ENCODE results near the gene MAST2. TPM values are rescaled to one million over a fixed set of nuclear protein-coding genes. Genes with fewer than 3 reads are reported as not detected.

Gene MAST2
- total and polyA plus RNA-seq, 4 donors: 28.3 to 75.0 (median 46.1) TPM

GRCh38 chr1:45804669-45804969 is 1.2 kb downstream of the MAST2 start:
- WGBS (ENCODE audit: insufficient coverage): 22% methylated on average over 1 of the region's 2 CpGs
- Histone ChIP-seq H3K27ac (ENCODE audit: low read depth, low read length) (no peak overlapping the region), H3K36me3 (ENCODE audit: control insufficient read depth, insufficient read depth, low read length) (peaks cover 3% of the 10 kb centered on the region), H3K27me3 (ENCODE audit: control insufficient read depth, insufficient read depth, low read length) (no peaks in the 10 kb centered on the region), H3K4me3 (ENCODE audit: low read depth, low read length) (peak overlapping the region; percentile 60), H3K4me1 (ENCODE audit: control insufficient read depth, insufficient read depth, low read length) (peaks cover 10% of the 10 kb centered on the region), H3K9me3 (ENCODE audit: control insufficient read depth, insufficient read depth, low read length) (no peaks in the 10 kb centered on the region)
- DNase-seq (ENCODE audit: low read depth in 4 of 6, low spot score in 6 of 6): peak in 1 of 6 donors; percentile 7

- H3K9me3 ChIP-seq (ENCODE audit: control insufficient read depth, insufficient read depth, low read length): no peaks in the 10 kb centered on the region
- no peak for DNase-seq (ENCODE audit: low read depth in 4 of 6, low spot score in 6 of 6)
- no peaks in the 10 kb centered on the region for H3K27me3 ChIP-seq (ENCODE audit: control insufficient read depth, insufficient read depth, low read length)
- H3K4me3 ChIP-seq (ENCODE audit: low read depth, low read length): no peak overlapping the region
- peaks cover 10% of the 10 kb centered on the region for H3K4me1 ChIP-seq (ENCODE audit: control insufficient read depth, insufficient read depth, low read length)
- H3K27ac ChIP-seq (ENCODE audit: low read depth, low read length): no peak overlapping the region
- H3K36me3 ChIP-seq (ENCODE audit: control insufficient read depth, insufficient read depth, low read length): peaks cover 3% of the 10 kb centered on the region
- 94% methylated on average over 3 of the region's 4 CpGs for WGBS (ENCODE audit: insufficient coverage)
Measured at GRCh38 chr1:45806129-45806528, 2.7 kb downstream of the MAST2 start.

GRCh38 chr1:45809761-45810160 is 6.3 kb downstream of the MAST2 start:
- no peaks in the 10 kb centered on the region for H3K27me3 ChIP-seq (ENCODE audit: control insufficient read depth, insufficient read depth, low read length)
- DNase-seq (ENCODE audit: low read depth in 4 of 6, low spot score in 6 of 6): no peak
- peaks cover 5% of the 10 kb centered on the region for H3K4me1 ChIP-seq (ENCODE audit: control insufficient read depth, insufficient read depth, low read length)
- H3K9me3 ChIP-seq (ENCODE audit: control insufficient read depth, insufficient read depth, low read length): no peaks in the 10 kb centered on the region
- H3K27ac ChIP-seq (ENCODE audit: low read depth, low read length): no peak overlapping the region
- no peak overlapping the region for H3K4me3 ChIP-seq (ENCODE audit: low read depth, low read length)
- peaks cover 12% of the 10 kb centered on the region for H3K36me3 ChIP-seq (ENCODE audit: control insufficient read depth, insufficient read depth, low read length)

GRCh38 chr1:45814776-45815175 is 11.4 kb downstream of the MAST2 start:
- H3K36me3 ChIP-seq (ENCODE audit: control insufficient read depth, insufficient read depth, low read length): peaks cover 11% of the 10 kb centered on the region
- H3K27me3 ChIP-seq (ENCODE audit: control insufficient read depth, insufficient read depth, low read length): no peaks in the 10 kb centered on the region
- no CpG with 5 or more reads among the region's 2 CpGs for WGBS (ENCODE audit: insufficient coverage)
- no peak overlapping the region for H3K27ac ChIP-seq (ENCODE audit: low read depth, low read length)
- no peaks in the 10 kb centered on the region for H3K4me1 ChIP-seq (ENCODE audit: control insufficient read depth, insufficient read depth, low read length)
- no peak overlapping the region for H3K4me3 ChIP-seq (ENCODE audit: low read depth, low read length)
- DNase-seq (ENCODE audit: low read depth in 4 of 6, low spot score in 6 of 6): peak in 1 of 6 donors; percentile 78
- no peaks in the 10 kb centered on the region for H3K9me3 ChIP-seq (ENCODE audit: control insufficient read depth, insufficient read depth, low read length)

- Histone ChIP-seq H3K9me3 (ENCODE audit: control insufficient read depth, insufficient read depth, low read length) (no peaks in the 10 kb centered on the region), H3K27me3 (ENCODE audit: control insufficient read depth, insufficient read depth, low read length) (no peaks in the 10 kb centered on the region), H3K36me3 (ENCODE audit: control insufficient read depth, insufficient read depth, low read length) (peaks cover 11% of the 10 kb centered on the region), H3K4me1 (ENCODE audit: control insufficient read depth, insufficient read depth, low read length) (no peaks in the 10 kb centered on the region), H3K27ac (ENCODE audit: low read depth, low read length) (no peak overlapping the region), H3K4me3 (ENCODE audit: low read depth, low read length) (no peak overlapping the region)
- DNase-seq (ENCODE audit: low read depth in 4 of 6, low spot score in 6 of 6): no peak
- no CpG with 5 or more reads among the region's 3 CpGs for WGBS (ENCODE audit: insufficient coverage)
Measured at GRCh38 chr1:45815667-45816458, 12.5 kb downstream of the MAST2 start.

- Histone ChIP-seq H3K4me1 (ENCODE audit: control insufficient read depth, insufficient read depth, low read length) (no peaks in the 10 kb centered on the region), H3K27me3 (ENCODE audit: control insufficient read depth, insufficient read depth, low read length) (no peaks in the 10 kb centered on the region), H3K36me3 (ENCODE audit: control insufficient read depth, insufficient read depth, low read length) (peaks cover 6% of the 10 kb centered on the region), H3K9me3 (ENCODE audit: control insufficient read depth, insufficient read depth, low read length) (no peaks in the 10 kb centered on the region), H3K4me3 (ENCODE audit: low read depth, low read length) (no peak overlapping the region), H3K27ac (ENCODE audit: low read depth, low read length) (no peak overlapping the region)
- DNase-seq (ENCODE audit: low read depth in 4 of 6, low spot score in 6 of 6): no peak
Measured at GRCh38 chr1:45820173-45820572, 16.8 kb downstream of the MAST2 start.

GRCh38 chr1:45820788-45821187 is 17.4 kb downstream of the MAST2 start:
- H3K9me3 ChIP-seq (ENCODE audit: control insufficient read depth, insufficient read depth, low read length): no peaks in the 10 kb centered on the region
- 100% methylated on average over 1 of the region's 3 CpGs for WGBS (ENCODE audit: insufficient coverage)
- H3K27ac ChIP-seq (ENCODE audit: low read depth, low read length): no peak overlapping the region
- H3K36me3 ChIP-seq (ENCODE audit: control insufficient read depth, insufficient read depth, low read length): peaks cover 13% of the 10 kb centered on the region
- H3K4me3 ChIP-seq (ENCODE audit: low read depth, low read length): no peak overlapping the region
- no peaks in the 10 kb centered on the region for H3K4me1 ChIP-seq (ENCODE audit: control insufficient read depth, insufficient read depth, low read length)
- no peaks in the 10 kb centered on the region for H3K27me3 ChIP-seq (ENCODE audit: control insufficient read depth, insufficient read depth, low read length)
- DNase-seq (ENCODE audit: low read depth in 4 of 6, low spot score in 6 of 6): no peak

GRCh38 chr1:45822644-45823043 is 19.2 kb downstream of the MAST2 start:
- no peak for DNase-seq (ENCODE audit: low read depth in 4 of 6, low spot score in 6 of 6)
- no peak overlapping the region for H3K27ac ChIP-seq (ENCODE audit: low read depth, low read length)
- WGBS (ENCODE audit: insufficient coverage): 86% methylated on average over 1 of the region's 1 CpG

GRCh38 chr1:45824607-45825006 is 21.2 kb downstream of the MAST2 start:
- Histone ChIP-seq H3K9me3 (ENCODE audit: control insufficient read depth, insufficient read depth, low read length) (no peaks in the 10 kb centered on the region), H3K4me3 (ENCODE audit: low read depth, low read length) (no peak overlapping the region), H3K4me1 (ENCODE audit: control insufficient read depth, insufficient read depth, low read length) (no peaks in the 10 kb centered on the region), H3K36me3 (ENCODE audit: control insufficient read depth, insufficient read depth, low read length) (peaks cover 17% of the 10 kb centered on the region), H3K27me3 (ENCODE audit: control insufficient read depth, insufficient read depth, low read length) (no peaks in the 10 kb centered on the region), H3K27ac (ENCODE audit: low read depth, low read length) (no peak overlapping the region)
- WGBS (ENCODE audit: insufficient coverage): no CpG with 5 or more reads among the region's 2 CpGs
- DNase-seq (ENCODE audit: low read depth in 4 of 6, low spot score in 6 of 6): no peak

More at GRCh38 chr1:45822644-45823043, 19.2 kb downstream of the MAST2 start:
- no peaks in the 10 kb centered on the region for H3K9me3 ChIP-seq (ENCODE audit: control insufficient read depth, insufficient read depth, low read length)
- H3K36me3 ChIP-seq (ENCODE audit: control insufficient read depth, insufficient read depth, low read length): peaks cover 17% of the 10 kb centered on the region
- no peak overlapping the region for H3K4me3 ChIP-seq (ENCODE audit: low read depth, low read length)
- no peaks in the 10 kb centered on the region for H3K27me3 ChIP-seq (ENCODE audit: control insufficient read depth, insufficient read depth, low read length)
- no peaks in the 10 kb centered on the region for H3K4me1 ChIP-seq (ENCODE audit: control insufficient read depth, insufficient read depth, low read length)

GRCh38 chr1:45827256-45827655 is 23.8 kb downstream of the MAST2 start:
- no peak for DNase-seq (ENCODE audit: low read depth in 4 of 6, low spot score in 6 of 6)
- Histone ChIP-seq H3K27ac (ENCODE audit: low read depth, low read length) (no peak overlapping the region), H3K36me3 (ENCODE audit: control insufficient read depth, insufficient read depth, low read length) (peaks cover 28% of the 10 kb centered on the region), H3K27me3 (ENCODE audit: control insufficient read depth, insufficient read depth, low read length) (no peaks in the 10 kb centered on the region), H3K9me3 (ENCODE audit: control insufficient read depth, insufficient read depth, low read length) (no peaks in the 10 kb centered on the region), H3K4me1 (ENCODE audit: control insufficient read depth, insufficient read depth, low read length) (no peaks in the 10 kb centered on the region), H3K4me3 (ENCODE audit: low read depth, low read length) (no peak overlapping the region)
- no CpG with 5 or more reads among the region's 2 CpGs for WGBS (ENCODE audit: insufficient coverage)

Measured in spinal cord (tissue), 10 donors.